Measurements from ENCODE around the gene PLA2G4E. TPM values are rescaled to one million over a fixed set of nuclear protein-coding genes. Genes with fewer than 3 reads are reported as not detected.

The PLA2G4E gene
- total and polyA plus RNA-seq, 2 donors (not counting 1 experiment from before 2014, with no cell fraction given), result not detected

DNA sequence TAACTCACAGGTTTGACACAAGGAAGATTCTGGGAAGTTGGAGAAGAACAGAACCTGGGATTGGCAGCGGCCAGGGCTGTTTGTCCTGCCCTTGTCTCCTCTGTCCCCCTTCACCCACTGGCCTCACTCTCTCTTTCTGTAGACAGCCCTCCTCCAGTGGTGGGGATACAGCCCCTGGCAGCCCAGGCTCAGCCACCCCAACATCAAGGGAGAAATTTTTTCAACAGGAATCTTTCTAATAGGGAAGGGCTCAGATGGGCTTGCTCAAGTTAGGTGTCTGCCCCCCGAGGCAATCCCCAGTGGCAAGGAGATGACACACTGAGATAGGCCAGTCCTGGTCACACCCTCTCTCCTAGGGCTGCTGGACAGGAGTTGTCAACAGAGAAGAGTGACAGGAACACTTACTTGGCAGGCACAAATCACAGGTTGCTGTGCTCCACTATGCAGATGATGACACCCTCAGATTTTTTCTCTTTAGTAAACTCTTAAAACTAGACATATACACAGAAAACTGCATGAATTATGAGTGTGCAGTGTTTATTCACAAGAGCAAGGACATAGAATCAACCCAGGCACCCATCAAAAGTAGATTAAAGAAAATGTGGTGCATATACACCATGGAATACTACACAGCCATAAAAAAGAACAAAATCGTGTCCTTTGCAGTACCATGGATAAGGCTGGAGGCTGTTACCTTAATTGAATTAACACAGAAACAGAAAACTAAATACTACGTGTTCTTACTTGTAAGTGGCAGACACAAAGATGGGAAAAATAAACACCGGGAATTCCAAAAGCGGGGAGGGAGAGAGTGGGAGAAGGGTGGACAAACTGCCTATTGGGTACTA, 37.2 kb upstream of the PLA2G4E start:
- Histone ChIP-seq H3K4me3 (replicated peaks in 1 of 4; ENCODE audit: control extremely low read depth in 1 of 4, insufficient read depth in 1 of 4, low read depth in 3 of 4, low read length in 4 of 4) (no peak overlapping the region), H3K9me3 (ENCODE audit: control insufficient read depth, insufficient read depth, low read depth, low read length) (no peaks in the 10 kb centered on the region), H3K36me3 (ENCODE audit: control insufficient read depth, insufficient read depth, low read length) (no peaks in the 10 kb centered on the region), H4K20me1 (ENCODE audit: control insufficient read depth, extremely low read depth, insufficient read depth, low read length) (no peaks in the 10 kb centered on the region), H3K27ac (ENCODE audit: insufficient read depth, low read length) (no peak overlapping the region), H3K9ac (ENCODE audit: insufficient read depth, low read length) (no peak overlapping the region), H2AFZ (ENCODE audit: low read length) (no peak overlapping the region), H3K27me3 (ENCODE audit: control insufficient read depth, insufficient read depth, low read length) (peaks cover 12% of the 10 kb centered on the region), H3K4me1 (ENCODE audit: control insufficient read depth, extremely low read depth, insufficient read depth, low read length) (peaks cover 5% of the 10 kb centered on the region), H3K79me2 (ENCODE audit: control insufficient read depth, insufficient read depth, low read length) (no peaks in the 10 kb centered on the region), H3K4me2 (ENCODE audit: extremely low read depth, insufficient read depth, low read length) (no peak overlapping the region)
- no peak for TF ChIP-seq EZH2 (IDR thresholded peaks at IDR 0.05; ENCODE audit: low read length, missing control alignments)
- TF ChIP-seq, protein P1, sequence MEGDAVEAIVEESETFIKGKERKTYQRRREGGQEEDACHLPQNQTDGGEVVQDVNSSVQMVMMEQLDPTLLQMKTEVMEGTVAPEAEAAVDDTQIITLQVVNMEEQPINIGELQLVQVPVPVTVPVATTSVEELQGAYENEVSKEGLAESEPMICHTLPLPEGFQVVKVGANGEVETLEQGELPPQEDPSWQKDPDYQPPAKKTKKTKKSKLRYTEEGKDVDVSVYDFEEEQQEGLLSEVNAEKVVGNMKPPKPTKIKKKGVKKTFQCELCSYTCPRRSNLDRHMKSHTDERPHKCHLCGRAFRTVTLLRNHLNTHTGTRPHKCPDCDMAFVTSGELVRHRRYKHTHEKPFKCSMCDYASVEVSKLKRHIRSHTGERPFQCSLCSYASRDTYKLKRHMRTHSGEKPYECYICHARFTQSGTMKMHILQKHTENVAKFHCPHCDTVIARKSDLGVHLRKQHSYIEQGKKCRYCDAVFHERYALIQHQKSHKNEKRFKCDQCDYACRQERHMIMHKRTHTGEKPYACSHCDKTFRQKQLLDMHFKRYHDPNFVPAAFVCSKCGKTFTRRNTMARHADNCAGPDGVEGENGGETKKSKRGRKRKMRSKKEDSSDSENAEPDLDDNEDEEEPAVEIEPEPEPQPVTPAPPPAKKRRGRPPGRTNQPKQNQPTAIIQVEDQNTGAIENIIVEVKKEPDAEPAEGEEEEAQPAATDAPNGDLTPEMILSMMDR (conservative IDR thresholded peaks at IDR 0.05 in 1 of 2, IDR thresholded peaks at IDR 0.05 in 1 of 2; ENCODE audit: low read depth in 1 of 2, low read length in 2 of 2), result no peak
- DNase-seq (ENCODE audit: low read depth in 2 of 2), result no peak

DNA sequence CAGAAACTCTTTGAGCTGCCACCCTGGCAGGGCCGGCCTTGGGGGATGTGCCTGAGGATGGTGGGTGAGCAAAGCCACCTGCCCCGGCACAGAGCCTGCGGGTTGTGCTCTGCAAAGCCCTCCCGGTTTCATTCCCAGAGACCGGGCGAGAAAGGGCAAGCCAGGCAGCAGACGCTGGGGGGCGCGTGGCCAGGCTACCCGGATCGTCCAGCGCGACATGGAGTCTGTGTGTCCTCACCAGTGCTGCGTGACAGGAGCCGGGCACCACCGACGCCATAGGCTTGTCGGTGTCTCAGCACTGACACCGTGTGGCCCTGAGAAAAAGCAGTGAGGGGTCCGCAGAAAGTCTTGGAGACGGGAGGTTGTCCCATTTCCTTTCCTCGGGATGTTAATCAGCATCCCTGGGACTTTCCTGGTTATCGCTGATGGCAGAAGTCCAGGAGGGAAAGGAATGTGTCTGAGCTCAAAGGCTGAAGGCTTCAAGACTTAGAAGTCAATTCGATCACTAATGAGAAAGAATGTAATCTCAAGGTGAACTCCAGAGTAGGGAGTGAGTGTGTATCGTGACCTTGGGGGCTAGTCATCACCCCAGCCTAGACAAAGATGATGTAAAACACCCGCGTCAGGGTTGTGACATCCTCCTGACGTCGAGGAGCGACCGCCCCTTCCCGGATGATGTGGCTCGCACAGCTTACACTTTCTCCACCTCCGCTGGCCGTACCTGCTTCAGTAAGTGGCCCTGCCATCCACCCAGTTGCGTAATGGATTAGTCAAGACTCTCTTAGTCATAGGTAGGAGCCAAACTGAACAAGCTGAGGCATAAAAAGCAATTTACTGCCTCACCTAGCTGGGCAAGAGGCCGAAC, 36.3 kb upstream of the PLA2G4E start:
- peak; percentile 53 to 66 for DNase-seq (ENCODE audit: low read depth in 2 of 2)
- Histone ChIP-seq H3K27me3 (ENCODE audit: control insufficient read depth, insufficient read depth, low read length) (peaks cover 9% of the 10 kb centered on the region), H3K9me3 (ENCODE audit: control insufficient read depth, insufficient read depth, low read depth, low read length) (no peaks in the 10 kb centered on the region), H3K4me2 (ENCODE audit: extremely low read depth, insufficient read depth, low read length) (peak overlapping the region; percentile 75), H4K20me1 (ENCODE audit: control insufficient read depth, extremely low read depth, insufficient read depth, low read length) (no peaks in the 10 kb centered on the region), H3K4me1 (ENCODE audit: control insufficient read depth, extremely low read depth, insufficient read depth, low read length) (peaks cover 5% of the 10 kb centered on the region), H3K27ac (ENCODE audit: insufficient read depth, low read length) (no peak overlapping the region), H3K4me3 (replicated peaks in 1 of 4; ENCODE audit: control extremely low read depth in 1 of 4, insufficient read depth in 1 of 4, low read depth in 3 of 4, low read length in 4 of 4) (peak overlapping the region in 3 of 4 experiments; percentile 8 to 40 (median 12)), H3K79me2 (ENCODE audit: control insufficient read depth, insufficient read depth, low read length) (no peaks in the 10 kb centered on the region), H2AFZ (ENCODE audit: low read length) (peak overlapping the region; percentile 31), H3K36me3 (ENCODE audit: control insufficient read depth, insufficient read depth, low read length) (no peaks in the 10 kb centered on the region), H3K9ac (ENCODE audit: insufficient read depth, low read length) (no peak overlapping the region)
- TF ChIP-seq EZH2 (IDR thresholded peaks at IDR 0.05; ENCODE audit: low read length, missing control alignments), result no peak
- TF ChIP-seq, protein P1 (conservative IDR thresholded peaks at IDR 0.05 in 1 of 2, IDR thresholded peaks at IDR 0.05 in 1 of 2; ENCODE audit: low read depth in 1 of 2, low read length in 2 of 2), result peak; percentile 38 to 57

DNA sequence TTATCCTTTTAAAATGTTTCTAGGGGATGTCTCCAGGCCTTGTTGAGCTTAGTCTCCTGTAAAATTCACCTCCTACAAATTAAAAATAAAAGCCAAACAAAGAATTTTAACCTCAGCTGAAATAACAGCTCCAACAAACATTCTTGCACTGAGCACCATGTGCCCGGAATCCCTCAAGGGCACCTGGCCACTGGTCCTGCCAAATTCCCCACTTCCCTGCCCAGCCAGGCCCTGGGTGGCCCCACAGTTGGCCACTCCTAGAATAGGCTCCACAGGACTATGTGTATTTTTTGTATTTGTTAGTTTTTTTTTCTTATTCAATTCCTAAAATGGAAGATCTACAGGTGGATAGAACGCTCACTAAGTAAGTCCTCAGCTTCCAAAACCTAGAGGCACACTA, 33.1 kb upstream of the PLA2G4E start:
- H3K9me3 ChIP-seq (ENCODE audit: control insufficient read depth, insufficient read depth, low read depth, low read length), result no peaks in the 10 kb centered on the region
- TF ChIP-seq, protein P1 (conservative IDR thresholded peaks at IDR 0.05 in 1 of 2, IDR thresholded peaks at IDR 0.05 in 1 of 2; ENCODE audit: low read depth in 1 of 2, low read length in 2 of 2), result no peak
- TF ChIP-seq EZH2 (IDR thresholded peaks at IDR 0.05; ENCODE audit: low read length, missing control alignments), result no peak

More for the DNA sequence above, 33.1 kb upstream of the PLA2G4E start:
- Histone ChIP-seq H4K20me1 (ENCODE audit: control insufficient read depth, extremely low read depth, insufficient read depth, low read length) (no peaks in the 10 kb centered on the region), H3K27ac (ENCODE audit: insufficient read depth, low read length) (no peak overlapping the region), H3K36me3 (ENCODE audit: control insufficient read depth, insufficient read depth, low read length) (no peaks in the 10 kb centered on the region), H3K4me3 (replicated peaks in 1 of 4; ENCODE audit: control extremely low read depth in 1 of 4, insufficient read depth in 1 of 4, low read depth in 3 of 4, low read length in 4 of 4) (no peak overlapping the region), H3K9ac (ENCODE audit: insufficient read depth, low read length) (no peak overlapping the region), H3K4me2 (ENCODE audit: extremely low read depth, insufficient read depth, low read length) (no peak overlapping the region), H3K79me2 (ENCODE audit: control insufficient read depth, insufficient read depth, low read length) (no peaks in the 10 kb centered on the region), H3K4me1 (ENCODE audit: control insufficient read depth, extremely low read depth, insufficient read depth, low read length) (peaks cover 5% of the 10 kb centered on the region), H3K27me3 (ENCODE audit: control insufficient read depth, insufficient read depth, low read length) (peaks cover 16% of the 10 kb centered on the region), H2AFZ (ENCODE audit: low read length) (no peak overlapping the region)
- DNase-seq (ENCODE audit: low read depth in 2 of 2), result no peak

Measured in fibroblast of lung (primary cell).